PC-3 (cell line): ENCODE results near the gene ZNF592.

Experiments
- EZH2 ChIP-seq: fragments of 300-600 bp; sonication (generic); IDR thresholded peaks from one replicate; pipeline ENCODE4 v1.6.1; 2017; ENCODE audit warnings: antibody characterized with exemption, mild to moderate bottlenecking, low read length; ENCODE audit not compliant: unreplicated experiment
- TF ChIP-seq, protein P1 (sequence below): fragments of 300-600 bp; sonication (generic); conservative IDR thresholded peaks from 2 replicates; pipeline ENCODE4 v1.5.1; 2017; ENCODE audit warnings: antibody characterized with exemption, low read depth, mild to moderate bottlenecking, low read length

DNA sequence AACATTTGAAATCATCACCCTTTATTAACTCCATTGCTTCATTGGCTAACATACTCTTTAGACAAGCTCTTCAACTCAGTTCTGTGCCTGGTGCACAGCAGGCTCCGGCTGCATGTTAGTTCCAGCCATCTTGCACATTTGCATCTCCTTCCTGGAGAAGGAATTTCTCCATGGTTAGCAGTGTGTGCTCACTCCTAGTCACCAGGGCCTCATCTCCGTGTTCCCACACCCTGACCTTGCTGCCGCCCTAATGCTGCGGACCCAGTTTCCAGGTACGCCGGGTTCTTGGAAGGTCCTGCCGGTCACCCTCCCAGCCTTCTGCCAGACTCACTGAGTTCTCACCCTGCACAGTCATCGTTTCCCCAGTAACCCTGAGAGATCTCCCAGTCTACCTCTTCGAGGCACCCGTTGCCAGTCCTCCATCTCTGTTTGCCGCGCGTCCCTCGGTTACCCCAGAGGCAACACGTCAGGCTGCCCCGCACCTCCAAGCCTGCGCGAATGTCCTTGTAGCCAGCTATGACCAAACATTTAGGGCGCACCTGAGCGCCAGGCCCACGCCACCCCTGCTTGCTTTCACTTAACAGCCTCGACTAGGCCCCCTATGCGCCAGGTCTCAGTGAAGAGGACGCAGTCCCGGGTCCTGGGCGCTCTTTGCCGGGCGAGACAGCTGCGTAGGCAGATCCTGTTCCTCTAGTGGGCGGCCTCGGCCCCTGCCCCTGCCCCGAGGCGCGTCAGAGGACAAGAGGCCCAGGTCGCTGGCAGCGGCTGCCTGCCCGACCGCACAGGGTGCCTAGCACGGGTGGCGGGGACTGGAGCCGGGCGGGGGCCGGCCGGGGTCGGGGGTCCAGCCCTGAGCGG lies 747 bp upstream of the ZNF592 start:
- TF ChIP-seq, protein P1, sequence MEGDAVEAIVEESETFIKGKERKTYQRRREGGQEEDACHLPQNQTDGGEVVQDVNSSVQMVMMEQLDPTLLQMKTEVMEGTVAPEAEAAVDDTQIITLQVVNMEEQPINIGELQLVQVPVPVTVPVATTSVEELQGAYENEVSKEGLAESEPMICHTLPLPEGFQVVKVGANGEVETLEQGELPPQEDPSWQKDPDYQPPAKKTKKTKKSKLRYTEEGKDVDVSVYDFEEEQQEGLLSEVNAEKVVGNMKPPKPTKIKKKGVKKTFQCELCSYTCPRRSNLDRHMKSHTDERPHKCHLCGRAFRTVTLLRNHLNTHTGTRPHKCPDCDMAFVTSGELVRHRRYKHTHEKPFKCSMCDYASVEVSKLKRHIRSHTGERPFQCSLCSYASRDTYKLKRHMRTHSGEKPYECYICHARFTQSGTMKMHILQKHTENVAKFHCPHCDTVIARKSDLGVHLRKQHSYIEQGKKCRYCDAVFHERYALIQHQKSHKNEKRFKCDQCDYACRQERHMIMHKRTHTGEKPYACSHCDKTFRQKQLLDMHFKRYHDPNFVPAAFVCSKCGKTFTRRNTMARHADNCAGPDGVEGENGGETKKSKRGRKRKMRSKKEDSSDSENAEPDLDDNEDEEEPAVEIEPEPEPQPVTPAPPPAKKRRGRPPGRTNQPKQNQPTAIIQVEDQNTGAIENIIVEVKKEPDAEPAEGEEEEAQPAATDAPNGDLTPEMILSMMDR = no peak
- no peak for TF ChIP-seq EZH2
